HG03521 (cell line): Measurements from ENCODE around the gene LYSMD1.
A peak's percentile ranks its signal among the peaks of the same experiment; 100 is the strongest.

ENCODE experiments used
- ATAC-seq: cut with Tn5 transposase; IDR thresholded peaks from one replicate; pipeline ENCODE4 v1.9.1; 2021; ENCODE audit warnings: mild to moderate bottlenecking, moderate library complexity; ENCODE audit not compliant: unreplicated experiment

The LYSMD1 gene

DNA sequence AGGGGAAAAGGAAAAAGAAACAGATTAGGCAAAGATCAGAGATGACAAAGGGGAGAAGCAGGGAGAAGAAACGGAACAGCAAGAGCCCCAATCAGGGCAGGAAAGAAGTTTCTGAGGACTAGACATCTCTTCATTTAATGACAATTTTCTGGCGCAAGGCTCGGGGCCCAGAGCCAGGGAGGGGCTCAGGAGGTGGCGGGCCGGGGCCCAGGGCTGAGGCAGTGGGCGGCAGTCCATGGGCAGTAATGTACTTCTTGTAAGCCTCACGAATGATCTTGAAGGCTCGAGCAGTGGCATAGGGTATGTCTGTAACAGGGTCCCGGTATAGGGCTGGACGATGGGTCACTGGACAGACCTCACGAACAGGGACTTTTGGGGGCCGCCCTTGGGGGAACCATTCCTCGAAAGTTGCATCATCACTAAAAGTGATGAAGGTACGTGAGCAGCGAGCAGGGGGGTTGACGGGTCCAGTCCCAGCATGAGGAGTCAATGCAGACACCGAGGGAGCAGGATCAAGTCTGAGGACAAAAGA, 10.9 kb upstream of the LYSMD1 start:
- ATAC-seq, result no peak

DNA sequence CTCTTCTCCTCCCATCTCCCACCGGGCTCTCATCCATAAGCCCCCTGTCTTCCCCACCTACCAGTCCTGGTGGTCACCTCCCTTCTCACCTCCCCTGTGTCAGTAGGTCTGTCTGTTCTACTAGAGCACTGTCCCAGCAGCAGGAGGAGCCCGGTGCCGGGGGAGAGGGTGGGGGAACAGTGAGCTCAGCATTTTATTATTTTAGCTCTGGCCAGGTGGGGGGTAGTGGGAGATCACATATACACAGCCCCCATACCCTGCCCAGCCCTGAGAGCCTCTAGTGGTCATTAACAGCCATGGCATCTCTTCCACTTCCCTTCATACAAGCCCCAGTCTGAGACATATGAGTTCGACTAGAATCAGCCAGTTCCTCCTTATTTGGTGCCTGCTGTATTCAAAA, 10.2 kb upstream of the LYSMD1 start, which contains the start of gene TMOD4:
TSS of gene TMOD4 (minus strand) at position 119 of the 400 bp plus-strand sequence. CDS start 1,106 bp downstream, outside the sequence.
- no peak for ATAC-seq

DNA sequence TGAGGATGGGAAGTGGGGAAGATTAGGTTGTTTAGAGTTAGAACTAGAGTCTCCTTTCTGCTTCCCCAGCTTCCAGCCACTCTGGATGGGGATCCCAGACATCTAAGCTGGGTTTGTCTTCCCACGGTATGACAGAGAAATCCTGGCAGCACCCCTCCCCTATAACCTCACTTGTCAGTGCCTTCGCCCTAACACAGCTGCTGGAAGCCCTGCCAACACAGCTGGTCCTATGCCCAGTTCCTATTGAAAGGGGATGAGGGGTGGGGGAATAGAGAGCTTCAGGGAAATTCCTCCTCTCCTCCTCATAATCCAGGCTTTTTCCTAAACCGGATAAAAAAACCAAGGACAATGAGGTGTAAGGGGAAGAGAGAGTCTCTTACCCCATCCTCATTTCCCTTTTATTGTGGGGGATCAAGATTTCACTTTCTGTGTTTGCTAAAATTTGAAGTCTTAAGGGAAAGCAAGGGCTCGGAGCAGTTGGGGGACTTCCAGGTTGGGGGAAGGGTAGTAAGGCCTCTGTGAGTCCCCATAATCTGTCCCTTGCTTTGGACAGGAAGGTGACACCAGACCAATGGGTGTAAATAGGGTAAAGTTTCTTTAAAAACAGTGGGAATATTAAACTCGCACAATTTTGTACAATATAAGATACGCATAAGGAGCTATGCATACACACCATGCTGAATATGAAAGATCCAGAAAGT, 9.5 kb upstream of the LYSMD1 start:
- no peak for ATAC-seq

DNA sequence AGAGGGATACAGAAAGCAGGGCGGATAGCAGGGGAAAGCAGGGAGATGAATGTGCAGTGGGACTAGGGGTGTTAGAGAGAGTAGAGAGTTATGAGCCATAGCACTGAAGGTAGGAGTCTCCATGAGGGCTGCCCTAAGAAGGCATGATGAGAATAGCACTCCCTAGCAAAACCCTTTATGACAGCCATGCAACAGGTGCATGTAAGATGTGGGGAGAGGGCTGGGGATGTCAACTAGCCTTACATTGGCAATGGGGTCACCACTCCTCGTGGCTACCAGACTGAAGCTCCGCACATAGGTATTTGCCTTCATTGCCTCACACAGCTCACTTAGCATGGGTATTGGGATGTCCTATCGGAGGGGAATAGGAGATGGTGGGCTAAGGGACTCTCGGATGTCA, 5.5 kb upstream of the LYSMD1 start:
- no peak for ATAC-seq

DNA sequence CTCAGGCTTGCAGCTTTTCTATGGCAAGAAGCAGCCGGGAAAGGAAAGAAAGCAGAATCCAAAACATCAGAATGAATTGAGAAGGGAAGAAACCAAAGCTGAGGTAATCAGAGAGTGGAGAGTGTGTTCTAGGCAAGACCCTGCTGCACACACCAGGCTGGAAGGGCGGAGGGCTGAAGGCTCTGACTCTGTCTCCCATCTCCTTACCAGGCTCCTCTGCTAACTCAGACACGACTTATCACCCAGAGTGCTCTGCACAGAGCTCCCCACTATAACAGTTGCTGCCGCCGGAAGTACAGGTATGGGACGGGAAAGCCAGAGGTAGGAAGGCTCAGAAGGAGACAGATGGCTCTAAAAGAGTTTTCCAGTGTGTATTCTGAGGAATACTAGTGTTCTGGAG, 1.4 kb upstream of the LYSMD1 start:
- ATAC-seq, result no peak

DNA sequence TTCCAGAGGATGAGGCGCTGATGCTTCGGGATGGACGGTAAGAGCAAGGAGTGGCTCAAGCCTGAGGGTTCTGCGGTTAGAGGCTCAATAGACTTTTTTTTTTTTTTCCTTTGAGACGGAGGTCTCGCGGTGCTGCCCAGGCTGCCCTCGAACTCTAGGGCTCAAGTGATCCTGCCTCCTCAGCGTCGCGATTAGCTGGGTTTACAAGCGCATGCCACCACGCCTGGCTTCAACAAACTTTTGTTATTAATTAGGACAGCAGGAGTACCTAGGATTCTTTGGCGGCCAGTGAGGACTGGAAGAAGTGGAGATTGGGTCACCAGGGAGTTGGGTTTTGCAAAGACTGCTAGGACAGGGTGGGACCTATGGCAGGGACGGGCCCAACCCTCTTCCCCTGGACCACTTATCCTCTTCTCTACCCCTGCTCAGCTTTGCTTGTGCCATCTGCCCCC, 829 bp upstream of the LYSMD1 start:
- no peak for ATAC-seq

DNA sequence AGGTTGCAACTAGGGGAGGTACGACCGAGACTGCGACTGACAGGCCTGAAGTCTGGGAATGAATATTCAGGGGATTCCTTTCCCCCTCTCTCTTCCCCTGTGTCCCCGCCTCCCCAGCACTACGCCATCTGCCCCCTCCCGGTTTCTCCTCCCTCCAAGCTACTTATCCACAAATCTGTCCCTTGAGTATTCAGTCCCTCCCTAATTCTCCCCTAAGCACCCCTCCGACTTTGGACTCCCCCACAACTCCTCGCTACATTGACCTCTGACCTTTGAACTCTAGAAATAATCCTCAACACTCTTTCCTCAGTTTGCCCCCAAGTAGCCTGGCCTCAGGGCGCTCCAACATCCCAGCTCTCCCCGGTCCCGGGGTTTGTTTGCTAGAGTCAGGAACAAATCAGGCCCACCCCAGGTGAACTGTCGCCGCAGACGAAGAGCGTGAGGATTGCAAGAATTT, 393 bp downstream of the LYSMD1 start:
- ATAC-seq, result no peak

DNA sequence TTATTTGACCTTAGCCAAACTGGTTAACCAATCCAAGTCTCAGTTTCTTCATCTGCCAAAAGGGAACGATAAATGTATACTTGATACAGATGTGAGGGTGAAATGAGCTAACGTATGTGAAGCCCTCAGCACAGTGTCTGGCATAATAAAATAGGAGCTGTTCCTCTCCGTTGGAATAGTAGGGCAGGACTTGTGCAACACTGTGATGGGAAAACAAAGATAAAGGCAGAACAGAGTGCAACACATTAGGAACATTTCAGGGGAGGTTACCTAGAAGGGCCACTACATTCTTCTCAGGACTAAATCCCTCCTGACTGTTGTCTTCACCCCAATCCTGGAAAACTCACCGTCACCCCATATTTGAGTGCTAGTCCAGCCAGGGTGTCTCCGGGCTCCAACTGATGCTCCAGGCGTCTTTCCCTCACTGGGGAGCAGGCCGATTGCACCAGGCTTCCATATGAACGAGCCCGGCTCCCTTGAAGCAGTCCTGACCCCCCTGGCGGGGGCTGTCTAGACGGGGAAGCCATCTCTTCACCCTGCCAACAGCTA, 896 bp downstream of the LYSMD1 start:
- ATAC-seq, result no peak

DNA sequence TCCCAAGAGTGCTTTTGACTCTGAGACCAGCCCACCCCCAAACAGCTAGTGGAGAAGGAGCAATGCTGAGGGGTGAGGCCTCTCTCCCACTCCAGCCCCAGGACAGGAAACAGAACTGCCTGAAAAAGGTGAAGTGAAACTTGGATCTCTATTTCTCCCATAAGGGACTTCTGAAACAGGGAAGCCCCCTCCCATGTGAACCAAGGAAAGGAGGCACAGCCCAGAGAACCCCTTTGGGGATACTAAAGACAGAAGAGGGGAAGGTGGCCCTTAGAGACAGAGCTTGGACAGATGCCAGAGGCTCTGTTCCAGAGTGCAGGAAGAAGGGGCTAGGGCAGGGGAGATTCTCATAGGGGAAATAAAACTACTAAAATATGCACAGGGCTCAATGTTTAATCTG, 6.3 kb downstream of the LYSMD1 start:
- ATAC-seq, result no peak

DNA sequence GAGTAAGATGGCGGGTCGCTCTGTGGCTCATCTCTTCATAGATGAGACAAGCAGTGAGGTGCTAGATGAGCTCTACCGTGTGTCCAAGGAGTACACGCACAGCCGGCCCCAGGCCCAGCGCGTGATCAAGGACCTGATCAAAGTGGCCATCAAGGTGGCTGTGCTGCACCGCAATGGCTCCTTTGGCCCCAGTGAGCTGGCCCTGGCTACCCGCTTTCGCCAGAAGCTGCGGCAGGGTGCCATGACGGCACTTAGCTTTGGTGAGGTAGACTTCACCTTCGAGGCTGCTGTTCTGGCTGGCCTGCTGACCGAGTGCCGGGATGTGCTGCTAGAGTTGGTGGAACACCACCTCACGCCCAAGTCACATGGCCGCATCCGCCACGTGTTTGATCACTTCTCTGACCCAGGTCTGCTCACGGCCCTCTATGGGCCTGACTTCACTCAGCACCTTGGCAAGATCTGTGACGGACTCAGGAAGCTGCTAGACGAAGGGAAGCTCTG, 6.9 kb downstream of the LYSMD1 start:
- no peak for ATAC-seq

DNA sequence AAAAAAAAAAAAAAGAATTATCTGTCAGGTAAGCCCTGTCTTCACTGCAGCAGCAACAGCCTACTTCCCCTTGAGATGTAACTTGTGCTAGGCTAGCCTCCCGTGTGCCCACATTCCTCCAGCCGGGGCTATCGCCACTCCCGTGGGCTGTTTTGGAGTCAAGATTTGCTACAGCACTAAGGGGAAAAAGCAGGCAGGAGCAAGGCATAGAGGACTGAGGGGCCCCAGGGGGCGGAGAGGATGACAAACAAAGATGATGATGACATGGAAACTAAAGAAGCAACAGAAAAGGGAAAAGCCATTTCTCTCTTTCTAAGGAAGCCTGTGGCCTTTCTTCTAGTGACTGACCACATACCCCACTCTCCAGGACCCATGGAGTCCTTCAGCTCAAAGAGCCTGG, 7.4 kb downstream of the LYSMD1 start:
- ATAC-seq, result no peak

DNA sequence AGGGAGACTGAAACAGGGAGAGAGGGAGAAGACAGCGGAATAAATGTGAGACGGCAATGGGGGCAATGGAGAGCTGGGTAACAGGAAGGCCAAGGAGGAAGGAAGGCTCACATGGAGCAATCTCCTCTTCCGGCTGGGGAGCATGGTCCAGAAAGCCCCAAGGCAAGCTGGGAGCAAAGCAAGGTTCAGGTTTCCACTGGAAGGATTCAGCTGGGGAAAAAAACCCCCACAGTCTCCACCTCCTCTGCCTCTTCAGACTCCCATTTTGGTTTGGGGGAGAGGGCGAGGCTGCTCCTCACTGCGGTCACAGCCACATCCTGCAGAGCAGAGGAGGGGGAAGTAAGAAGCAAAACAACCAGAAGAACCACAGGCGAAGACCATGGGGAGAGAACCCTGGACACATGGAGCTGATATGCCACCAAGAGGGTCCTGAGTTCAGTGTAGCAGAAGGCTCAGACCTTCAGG, 8.6 kb downstream of the LYSMD1 start:
- ATAC-seq, result no peak

DNA sequence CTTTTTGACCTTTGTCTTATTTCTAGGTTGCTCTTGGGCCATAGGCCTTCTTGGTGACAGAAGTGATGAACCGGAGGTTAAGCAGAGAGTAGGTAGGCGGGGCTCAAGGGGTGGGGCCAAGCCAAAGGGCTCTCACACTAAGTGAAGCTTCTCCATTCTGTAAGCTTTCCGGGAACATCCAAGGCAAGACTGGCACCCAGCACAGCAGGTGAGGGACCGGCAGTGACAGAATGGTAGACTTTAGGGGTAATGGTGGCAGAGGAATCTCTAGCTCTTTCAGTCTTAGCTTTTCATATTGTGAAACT, 9.2 kb downstream of the LYSMD1 start, which contains the start of gene TNFAIP8L2:
TSS of gene TNFAIP8L2 (plus strand) at position 135 of the 305 bp plus-strand sequence. CDS start 2,049 bp downstream, outside the sequence.
- ATAC-seq, result peak; percentile 75

DNA sequence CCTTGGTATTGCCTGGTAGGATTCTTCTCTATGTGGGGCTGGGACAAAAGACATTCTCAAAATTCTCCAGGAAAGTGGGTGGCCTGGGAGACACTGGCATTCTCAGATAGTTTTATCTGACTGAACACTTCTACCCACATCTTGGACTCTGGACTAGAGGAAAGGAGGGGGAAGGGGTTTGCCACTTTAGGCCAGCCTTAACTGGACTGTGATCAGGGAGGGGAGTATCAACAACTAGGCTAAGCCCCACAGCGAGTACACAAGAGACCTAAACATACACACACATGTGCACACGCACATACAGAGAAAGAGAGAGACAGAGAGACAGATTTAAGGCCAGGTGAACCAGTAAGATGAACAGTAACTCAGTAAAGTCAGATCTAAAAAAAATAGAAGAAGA, 18.0 kb downstream of the LYSMD1 start:
- ATAC-seq, result no peak

DNA sequence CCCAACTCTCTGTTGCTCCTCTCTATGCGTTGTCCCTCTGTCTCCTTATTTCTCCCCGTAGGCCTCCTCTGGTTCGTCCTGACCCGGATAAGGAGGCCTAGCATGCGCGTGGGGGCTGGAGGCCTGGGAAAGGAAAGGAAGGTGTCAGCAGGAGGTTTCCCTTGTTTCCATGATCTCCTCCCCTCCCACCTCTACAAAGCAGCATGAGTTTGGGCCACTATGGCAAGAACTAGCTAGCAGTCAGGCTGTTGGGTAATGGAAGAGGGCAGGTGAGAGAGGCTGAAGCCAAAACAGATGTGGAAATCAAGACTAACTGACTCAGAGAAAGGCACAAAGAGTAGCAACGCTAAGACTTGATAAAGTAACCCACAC, 18.6 kb downstream of the LYSMD1 start:
- no peak for ATAC-seq

DNA sequence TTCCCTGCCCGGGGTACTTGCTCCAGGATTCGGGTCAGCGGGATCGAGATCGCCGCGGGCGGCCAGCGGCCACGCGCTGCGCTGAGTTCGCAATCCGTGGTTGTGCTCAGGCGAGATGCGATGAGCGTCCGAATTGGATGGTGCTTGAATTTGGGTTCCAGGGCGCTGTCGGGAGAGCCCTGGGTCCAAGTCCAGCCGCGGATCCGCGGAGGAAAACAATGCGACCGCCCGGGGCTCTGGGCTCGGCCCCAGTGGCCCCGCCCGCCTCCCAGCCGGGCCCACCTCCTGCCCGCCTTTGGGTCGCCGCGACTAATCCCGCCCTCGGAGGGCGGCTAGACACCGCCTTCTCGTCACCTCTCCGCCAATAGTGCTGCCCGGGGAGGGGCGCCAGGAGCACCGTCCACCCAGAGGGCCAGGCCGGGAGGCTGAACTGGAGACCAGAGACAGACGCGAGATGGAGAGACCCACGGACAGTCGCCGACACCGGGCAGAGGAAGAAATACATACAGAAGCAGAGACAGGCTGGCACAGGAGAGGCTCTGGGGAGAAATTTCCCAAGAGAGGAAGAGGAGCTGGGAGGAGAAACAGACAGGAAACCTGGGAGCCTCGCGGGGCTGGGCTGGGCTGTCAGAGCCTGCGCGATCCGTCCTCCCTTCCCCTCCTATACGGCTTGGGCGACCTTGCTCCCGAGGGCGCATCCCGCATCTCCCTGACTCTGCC, 19.1 kb downstream of the LYSMD1 start, which contains the start of gene SEMA6C:
TSS of gene SEMA6C (minus strand) at position 220 of the 720 bp plus-strand sequence. CDS start 4,010 bp downstream, outside the sequence.
- ATAC-seq, result peak; percentile 97

DNA sequence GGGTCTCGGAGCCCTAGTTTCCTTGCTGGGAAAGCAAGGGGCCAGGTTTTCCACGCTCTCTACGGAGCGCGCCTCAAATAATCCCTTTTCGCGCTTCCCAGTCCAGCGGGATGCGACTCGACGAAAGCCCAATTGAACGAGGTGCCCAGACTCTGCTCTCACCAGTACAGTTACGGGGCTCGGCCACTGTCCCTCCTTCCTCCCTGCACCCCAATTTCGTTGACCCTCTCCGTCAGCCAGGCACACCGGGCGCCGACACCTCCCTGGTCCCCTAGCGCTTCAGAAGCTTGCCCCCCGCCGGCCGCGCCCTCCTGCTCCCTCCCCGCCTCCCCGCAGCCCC, 19.7 kb downstream of the LYSMD1 start:
- ATAC-seq, result no peak

DNA sequence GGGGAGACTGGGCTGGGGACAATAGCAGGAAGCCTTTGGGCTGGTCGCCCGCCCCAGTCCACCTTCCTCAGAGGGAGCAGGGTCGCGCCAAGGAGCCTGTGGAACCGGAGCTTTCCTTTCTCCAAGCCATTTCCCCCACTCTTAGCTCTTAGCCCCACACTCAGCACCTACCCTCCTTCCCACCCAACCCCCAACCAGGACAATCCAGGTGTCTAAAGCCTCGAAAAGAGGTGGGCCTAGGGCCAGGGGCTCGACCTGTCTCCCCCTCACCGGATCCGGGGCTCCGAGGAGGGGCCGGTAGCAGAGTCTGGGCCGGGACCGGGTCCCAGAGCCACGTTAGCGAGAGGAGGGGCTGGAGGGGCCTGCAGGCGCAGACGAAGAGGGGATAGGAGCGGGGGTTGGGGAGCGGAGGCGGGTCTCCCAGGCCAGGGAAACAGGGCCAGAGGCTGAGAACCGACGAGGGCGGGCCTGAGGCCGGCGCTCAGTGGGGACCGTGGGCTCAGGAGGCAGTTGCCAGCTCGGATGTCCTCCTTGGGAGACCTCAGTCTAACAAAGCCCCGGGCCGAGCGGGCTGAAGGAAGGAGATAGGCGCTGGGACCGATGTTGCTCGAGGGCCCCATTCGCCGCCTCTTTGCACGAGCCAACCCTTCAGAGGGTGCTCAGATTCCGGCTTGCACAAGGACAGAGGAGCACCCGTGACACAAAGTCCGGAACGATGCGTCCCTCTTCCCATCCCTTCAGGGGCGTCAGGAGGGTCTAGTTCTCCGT, 20.2 kb downstream of the LYSMD1 start:
- no peak for ATAC-seq

DNA sequence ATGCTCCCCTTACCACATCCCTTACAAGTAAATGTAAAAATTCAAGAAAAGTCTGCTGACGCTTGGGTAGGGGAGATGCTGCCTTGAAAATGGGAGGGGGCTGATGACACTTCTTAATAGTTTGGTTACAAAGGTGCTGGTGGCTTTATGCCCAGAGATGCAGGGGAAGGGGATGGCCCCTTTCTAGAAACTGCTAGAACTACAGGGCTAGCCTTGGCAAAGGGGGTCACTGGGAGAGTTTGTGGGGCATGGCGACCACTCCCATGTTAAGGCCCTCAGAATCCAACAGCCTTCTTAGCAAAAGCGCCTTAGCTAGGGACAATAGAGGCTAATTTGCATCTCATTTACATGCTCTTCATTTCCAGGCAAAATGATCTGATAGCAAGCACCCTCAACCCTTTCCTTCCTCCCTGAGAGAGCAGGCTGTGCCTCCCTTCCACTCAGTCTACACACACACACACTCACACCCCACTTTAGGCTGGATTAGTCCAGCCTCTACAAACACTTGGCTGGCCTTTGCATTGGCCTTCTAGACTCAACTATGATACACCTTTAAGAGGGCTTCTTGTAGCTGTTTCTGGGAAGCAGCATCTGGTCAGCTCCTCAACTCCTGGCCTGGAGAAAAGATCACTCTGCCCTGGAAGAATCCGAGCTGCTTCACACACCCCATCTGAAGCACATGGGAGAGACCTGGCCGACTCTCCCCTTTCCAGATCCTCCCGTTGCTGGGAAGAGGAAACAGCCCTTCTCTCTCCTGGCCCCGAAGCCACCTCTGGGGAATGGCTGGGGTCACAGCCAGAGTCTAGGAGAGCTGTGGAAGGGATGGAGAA, 21.0 kb downstream of the LYSMD1 start:
- no peak for ATAC-seq

DNA sequence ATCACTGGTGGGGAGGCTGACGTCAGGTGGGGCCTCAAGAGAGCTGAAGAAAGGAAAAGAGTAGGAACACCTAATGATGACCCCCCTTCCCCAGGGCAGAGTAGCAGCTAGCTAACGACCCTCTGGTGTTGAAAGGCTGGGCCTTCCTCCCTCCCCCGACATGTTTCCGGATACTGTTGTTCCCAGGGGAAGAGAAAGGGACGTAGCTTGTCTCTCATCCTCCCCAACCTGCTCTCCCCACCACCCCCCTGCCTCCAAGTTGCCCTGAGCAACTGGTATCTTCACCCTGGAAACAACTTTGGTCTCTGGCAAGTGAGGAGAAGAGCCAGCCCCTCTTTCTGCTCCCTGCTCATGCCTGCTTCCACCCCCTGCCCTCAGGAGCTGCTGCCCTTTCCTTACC, 21.7 kb downstream of the LYSMD1 start:
- ATAC-seq, result no peak
